HepG2 (cell line): ENCODE data around the gene NT5DC2.

ENCODE experiments used
- AGO1 ChIP-seq: fragments of 200-400 bp; formaldehyde crosslinking; IDR thresholded peaks from 2 replicates; pipeline ENCODE4 v1.6.1; 2017; ENCODE audit warnings: mild to moderate bottlenecking, low read depth, low read length, moderate library complexity; ENCODE audit not compliant: poor library complexity, severe bottlenecking
- CBFB ChIP-seq: sonication (generic); formaldehyde crosslinking; IDR thresholded peaks from 2 replicates; pipeline ENCODE4 v1.4.0; 2020; ENCODE audit warnings: missing genetic modification reagents
- ISX ChIP-seq: sonication (generic); formaldehyde crosslinking; conservative IDR thresholded peaks from 2 replicates; pipeline ENCODE4 v1.5.0; 2020; ENCODE audit warnings: missing genetic modification reagents
- MAX ChIP-seq: IDR thresholded peaks from 2 replicates; pipeline ENCODE4 v1.6.1; 2012; ENCODE audit warnings: inconsistent platforms
- MYC ChIP-seq: sonication (generic); formaldehyde crosslinking; IDR thresholded peaks from 2 replicates; pipeline ENCODE4 v1.9.0; 2021; ENCODE audit warnings: missing genetic modification reagents, borderline replicate concordance
- SOX5 ChIP-seq: IDR thresholded peaks from 2 replicates; pipeline ENCODE4 v1.6.1; 2016; ENCODE audit warnings: borderline replicate concordance
- THAP8 ChIP-seq: sonication (generic); formaldehyde crosslinking; IDR thresholded peaks from 2 replicates; pipeline ENCODE4 v1.5.1; 2020; ENCODE audit warnings: missing genetic modification reagents, mild to moderate bottlenecking, borderline replicate concordance
- ZNF282 ChIP-seq: fragments of 450-650 bp; IDR thresholded peaks from 2 replicates; pipeline ENCODE4 v1.6.1; 2018; ENCODE audit not compliant: partially characterized antibody
- ZNF800 ChIP-seq: sonication (generic); formaldehyde crosslinking; IDR thresholded peaks from 2 replicates; pipeline ENCODE4 v1.4.0; 2020; ENCODE audit warnings: missing genetic modification reagents
- TF ChIP-seq, protein P1 (sequence below): sonication (generic); formaldehyde crosslinking; conservative IDR thresholded peaks from 2 replicates; pipeline ENCODE4 v1.5.0; 2020; ENCODE audit warnings: missing genetic modification reagents
- TF ChIP-seq, protein P2 (sequence below): sonication (generic); formaldehyde crosslinking; IDR thresholded peaks from 2 replicates; pipeline ENCODE4 v1.9.0; 2022; ENCODE audit warnings: missing genetic modification reagents, mild to moderate bottlenecking, borderline replicate concordance

DNA sequence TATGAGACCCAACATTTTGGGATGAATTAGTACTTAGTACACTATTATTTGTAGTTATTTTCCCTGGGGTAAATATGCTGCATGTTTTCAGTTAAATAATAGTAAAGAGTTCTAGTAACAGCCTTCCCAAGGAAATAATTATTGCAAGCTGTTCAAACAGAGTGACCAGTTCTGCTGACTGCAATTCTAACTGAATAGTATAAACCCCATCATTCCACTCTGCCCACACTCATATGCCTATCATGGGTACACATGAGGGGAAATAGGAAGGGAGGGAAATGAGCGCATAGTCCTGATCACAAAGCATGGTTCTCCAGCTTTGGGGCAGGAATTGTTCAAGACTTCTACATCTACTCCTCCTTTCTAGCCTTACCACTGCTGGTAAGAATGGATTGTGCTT lies 21.4 kb upstream of the NT5DC2 start:
- no peak for TF ChIP-seq ISX (CRISPR knock-in tag)
- no peak for TF ChIP-seq SOX5 (CRISPR knock-in tag)
- no peak for TF ChIP-seq ZNF800 (CRISPR knock-in tag)
- no peak for TF ChIP-seq MYC
- TF ChIP-seq AGO1: no peak
- TF ChIP-seq ZNF282: no peak
- TF ChIP-seq MAX: no peak
- TF ChIP-seq THAP8 (CRISPR knock-in tag): no peak
- TF ChIP-seq, protein P1, sequence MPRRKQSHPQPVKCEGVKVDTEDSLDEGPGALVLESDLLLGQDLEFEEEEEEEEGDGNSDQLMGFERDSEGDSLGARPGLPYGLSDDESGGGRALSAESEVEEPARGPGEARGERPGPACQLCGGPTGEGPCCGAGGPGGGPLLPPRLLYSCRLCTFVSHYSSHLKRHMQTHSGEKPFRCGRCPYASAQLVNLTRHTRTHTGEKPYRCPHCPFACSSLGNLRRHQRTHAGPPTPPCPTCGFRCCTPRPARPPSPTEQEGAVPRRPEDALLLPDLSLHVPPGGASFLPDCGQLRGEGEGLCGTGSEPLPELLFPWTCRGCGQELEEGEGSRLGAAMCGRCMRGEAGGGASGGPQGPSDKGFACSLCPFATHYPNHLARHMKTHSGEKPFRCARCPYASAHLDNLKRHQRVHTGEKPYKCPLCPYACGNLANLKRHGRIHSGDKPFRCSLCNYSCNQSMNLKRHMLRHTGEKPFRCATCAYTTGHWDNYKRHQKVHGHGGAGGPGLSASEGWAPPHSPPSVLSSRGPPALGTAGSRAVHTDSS (CRISPR knock-in tag): no peak
- TF ChIP-seq CBFB (CRISPR knock-in tag): no peak
- TF ChIP-seq, protein P2, sequence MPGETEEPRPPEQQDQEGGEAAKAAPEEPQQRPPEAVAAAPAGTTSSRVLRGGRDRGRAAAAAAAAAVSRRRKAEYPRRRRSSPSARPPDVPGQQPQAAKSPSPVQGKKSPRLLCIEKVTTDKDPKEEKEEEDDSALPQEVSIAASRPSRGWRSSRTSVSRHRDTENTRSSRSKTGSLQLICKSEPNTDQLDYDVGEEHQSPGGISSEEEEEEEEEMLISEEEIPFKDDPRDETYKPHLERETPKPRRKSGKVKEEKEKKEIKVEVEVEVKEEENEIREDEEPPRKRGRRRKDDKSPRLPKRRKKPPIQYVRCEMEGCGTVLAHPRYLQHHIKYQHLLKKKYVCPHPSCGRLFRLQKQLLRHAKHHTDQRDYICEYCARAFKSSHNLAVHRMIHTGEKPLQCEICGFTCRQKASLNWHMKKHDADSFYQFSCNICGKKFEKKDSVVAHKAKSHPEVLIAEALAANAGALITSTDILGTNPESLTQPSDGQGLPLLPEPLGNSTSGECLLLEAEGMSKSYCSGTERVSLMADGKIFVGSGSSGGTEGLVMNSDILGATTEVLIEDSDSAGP (CRISPR knock-in tag): no peak
